Stomach (tissue), 9 donors: ENCODE results near the gene CORO2B. TPM values are rescaled to one million over a fixed set of nuclear protein-coding genes. Genes with fewer than 3 reads are reported as not detected.
"Not testable (repeated sequence)": the region's sequence is repeated elsewhere in the genome, so short reads cannot be mapped to it uniquely, and the experiment has no call there.

Experiments used
- DNase-seq, 2 donors: peaks; one replicate each; pipeline versions ENCODE4 v3.0.0 to v3.0.0-alpha.2; 2013 to 2019
- H3K27ac ChIP-seq, 5 donors: fragments of 200-600 bp in 4 of 5; sonication (generic) in 4 of 5; one replicate each; pipeline ENCODE4 v1.5.1; 2013 to 2019; ENCODE audit warnings: mild to moderate bottlenecking in 1 of 5, moderate library complexity in 1 of 5
- H3K27me3 ChIP-seq, 3 donors: fragments of 200-600 bp; sonication (generic); one replicate each; pipeline ENCODE4 v1.5.1; 2017 to 2019; ENCODE audit warnings: mixed run types in 1 of 3
- H3K36me3 ChIP-seq, 4 donors: fragments of 200-600 bp; sonication (generic); 1 replicate in 3 of 4; 2 replicates in 1 of 4; pipeline ENCODE4 v1.5.1; 2016 to 2019
- H3K4me1 ChIP-seq, 4 donors: fragments of 200-600 bp; sonication (generic); one replicate each; pipeline ENCODE4 v1.5.1; 2016 to 2019
- H3K4me3 ChIP-seq, 4 donors: fragments of 200-600 bp; sonication (generic) in 3 of 4; one replicate each; pipeline ENCODE4 v1.5.1; 2016 to 2019; ENCODE audit warnings: mild to moderate bottlenecking in 1 of 4
- H3K9me3 ChIP-seq, 4 donors: fragments of 200-600 bp; sonication (generic); one replicate each; pipeline ENCODE4 v1.5.1; 2016 to 2019
- EP300 ChIP-seq: sonication (generic); formaldehyde crosslinking; IDR thresholded peaks from one replicate; pipeline ENCODE4 v1.6.1; 2017; ENCODE audit warnings: antibody characterized with exemption
- POLR2A ChIP-seq, 4 donors: fragments of 450-650 bp; IDR thresholded peaks; one replicate each; pipeline ENCODE4 v1.6.1; 2016; ENCODE audit warnings: antibody characterized with exemption in 4 of 4, control low read depth in 2 of 4, mild to moderate bottlenecking in 1 of 4, moderate library complexity in 1 of 4
- POLR2AphosphoS5 ChIP-seq, 3 donors: sonication (generic); formaldehyde crosslinking; IDR thresholded peaks; one replicate each; pipeline ENCODE4 v1.6.1; 2016; ENCODE audit warnings: antibody characterized with exemption in 3 of 3
- WGBS, 5 donors: extraction: QIAGEN DNeasy Blood & Tissue Kit in 3 of 5; methylation state at CpG; one replicate each; pipeline versions ENCODE4 v1.1.5 to v1.1.7; 2013 to 2018; 5-methylcytosine and 5-hydroxymethylcytosine counted together
- intact Hi-C: fragments of 100-400 bp; cut with DNase I; formaldehyde crosslinking; loops from one replicate; pipeline ENCODE4 v1.15.1; 2023; ENCODE audit warnings: low total_unique reads
- polyA plus RNA-seq, 3 donors: library from polyadenylated mRNA; stranded (reverse); fragments of 200-250 nt; gene quantifications; one replicate each; pipeline ENCODE4 v1.2.3, GENCODE V29; 2013
- total RNA-seq, 5 donors: library from RNA; depleted of rRNA; stranded (reverse); fragments of >200 nt; gene quantifications; one replicate each; pipeline versions ENCODE4 v1.1.0 to v1.2.3, GENCODE V29; 2014 to 2016
- TF ChIP-seq, protein P1 (sequence below), 7 experiments: fragments of 450-650 bp in 4 of 7; fragments of 200-600 bp in 3 of 7; sonication (generic) in 3 of 7; IDR thresholded peaks; one replicate each; pipeline ENCODE4 v1.5.1; 2016 to 2019; ENCODE audit warnings: antibody characterized with exemption in 7 of 7, control low read depth in 2 of 7, mild to moderate bottlenecking in 1 of 7
- donor health status: healthy with polysubstance abuse.
- donor health status: Bipolar disorder and iron deficiency.
- donor health status: healthy.

Gene CORO2B
- total and polyA plus RNA-seq, 8 donors, result 0.89 to 3.7 (median 2.3) TPM; not detected in 1

DNA sequence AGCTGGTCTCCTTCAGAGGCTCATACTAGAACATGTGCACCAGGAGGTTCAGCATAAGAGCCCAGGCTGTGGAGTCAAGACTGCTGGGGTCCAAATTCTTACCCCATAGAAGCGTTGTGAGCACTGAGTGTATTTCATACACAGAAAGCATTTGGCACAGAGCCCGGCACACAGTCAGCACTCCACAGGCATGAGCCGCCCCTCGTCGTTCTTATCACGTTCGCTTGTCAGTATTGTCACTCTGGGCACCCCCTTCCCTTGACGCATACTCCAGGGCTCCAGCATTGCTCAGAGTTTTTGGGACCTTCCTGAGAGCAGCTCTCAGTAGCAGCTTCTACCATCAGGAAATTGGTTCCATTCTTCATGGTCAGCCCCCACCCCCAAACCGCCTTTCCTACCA is 25.2 kb downstream of the CORO2B start:
- 67 to 95% (median 84%) methylated on average over 9 of the region's 9 CpGs for WGBS, 5 donors
- Histone ChIP-seq H3K27ac (no peak overlapping the region), H3K4me1 (peaks cover under 1 to 23% (median 20%) of the 10 kb centered on the region in 4 donors), H3K27me3 (peaks cover 0 to 5% (median 0%) of the 10 kb centered on the region in 3 donors), H3K36me3 (no peaks in the 10 kb centered on the region), H3K9me3 (no peaks in the 10 kb centered on the region), H3K4me3 (no peak overlapping the region)
- no peak for DNase-seq
- intact Hi-C loops, result no loop called here
- TF ChIP-seq EP300 (no peak), POLR2A (IDR thresholded peaks at IDR 0.05) (no peak)
- TF ChIP-seq, protein P1, sequence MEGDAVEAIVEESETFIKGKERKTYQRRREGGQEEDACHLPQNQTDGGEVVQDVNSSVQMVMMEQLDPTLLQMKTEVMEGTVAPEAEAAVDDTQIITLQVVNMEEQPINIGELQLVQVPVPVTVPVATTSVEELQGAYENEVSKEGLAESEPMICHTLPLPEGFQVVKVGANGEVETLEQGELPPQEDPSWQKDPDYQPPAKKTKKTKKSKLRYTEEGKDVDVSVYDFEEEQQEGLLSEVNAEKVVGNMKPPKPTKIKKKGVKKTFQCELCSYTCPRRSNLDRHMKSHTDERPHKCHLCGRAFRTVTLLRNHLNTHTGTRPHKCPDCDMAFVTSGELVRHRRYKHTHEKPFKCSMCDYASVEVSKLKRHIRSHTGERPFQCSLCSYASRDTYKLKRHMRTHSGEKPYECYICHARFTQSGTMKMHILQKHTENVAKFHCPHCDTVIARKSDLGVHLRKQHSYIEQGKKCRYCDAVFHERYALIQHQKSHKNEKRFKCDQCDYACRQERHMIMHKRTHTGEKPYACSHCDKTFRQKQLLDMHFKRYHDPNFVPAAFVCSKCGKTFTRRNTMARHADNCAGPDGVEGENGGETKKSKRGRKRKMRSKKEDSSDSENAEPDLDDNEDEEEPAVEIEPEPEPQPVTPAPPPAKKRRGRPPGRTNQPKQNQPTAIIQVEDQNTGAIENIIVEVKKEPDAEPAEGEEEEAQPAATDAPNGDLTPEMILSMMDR (IDR thresholded peaks at IDR 0.05), result no peak

DNA sequence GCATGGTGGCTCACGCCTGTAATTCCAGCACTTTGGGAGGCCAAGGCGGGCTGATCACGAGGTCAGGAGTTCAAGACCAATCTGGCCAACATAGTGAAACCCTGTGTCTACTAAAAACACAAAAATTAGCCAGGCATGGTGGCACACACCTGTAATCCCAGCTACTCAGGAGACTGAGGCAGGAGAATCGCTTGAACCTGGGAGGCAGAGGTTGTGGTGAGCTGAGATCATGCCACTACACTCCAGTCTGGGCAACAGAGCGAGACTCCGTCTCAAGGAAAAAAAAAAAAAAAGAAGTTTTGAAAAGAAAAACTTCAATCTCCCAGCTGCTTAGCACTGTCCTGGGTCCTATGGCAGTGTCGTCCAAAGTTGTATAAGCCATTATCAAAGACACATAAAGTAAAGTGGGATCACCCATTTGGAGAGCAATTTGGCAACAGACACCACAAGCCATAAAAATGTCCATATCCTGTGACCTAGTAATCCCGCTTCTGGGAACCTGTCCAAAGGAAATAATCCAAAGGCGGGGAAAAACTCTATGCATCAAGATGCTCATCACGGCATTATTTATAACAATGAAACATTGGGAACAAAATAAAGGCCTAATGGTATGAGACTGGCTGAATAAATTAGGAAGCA is 26.2 kb downstream of the CORO2B start:
- DNase-seq, result peak in 1 of 2 donors; percentile 74

DNA sequence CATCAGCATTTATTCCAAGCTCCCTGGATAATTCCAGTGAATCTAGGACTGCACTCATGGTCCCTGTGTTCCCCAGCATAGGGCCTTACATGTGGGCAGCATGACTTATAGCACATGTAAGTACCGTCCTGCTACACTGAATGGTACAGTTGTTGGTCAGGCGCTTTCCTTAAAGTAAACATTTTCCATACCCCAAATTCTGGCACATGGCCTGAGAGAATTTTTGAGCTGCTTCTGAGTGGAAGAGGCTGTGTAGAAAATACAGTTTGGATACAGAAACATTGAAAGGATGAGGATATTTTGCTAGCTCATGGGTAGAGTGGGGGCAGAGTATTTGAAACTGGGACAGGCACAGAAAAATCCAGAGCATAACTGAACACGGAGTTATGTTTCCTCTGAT is 27.6 kb downstream of the CORO2B start:
- intact Hi-C loops, result no loop called here
- WGBS, 5 donors, result 61 to 87% (median 79%) methylated on average over 3 of the region's 3 CpGs
- TF ChIP-seq, protein P1 (IDR thresholded peaks at IDR 0.05), result no peak
- TF ChIP-seq POLR2A (IDR thresholded peaks at IDR 0.05) (no peak), POLR2AphosphoS5 (IDR thresholded peaks at IDR 0.05) (no peak), EP300 (no peak)
- no peak overlapping the region for H3K27ac ChIP-seq
- H3K9me3 ChIP-seq, result no peaks in the 10 kb centered on the region
- peaks cover 0 to 17% (median 11%) of the 10 kb centered on the region in 4 donors for H3K4me1 ChIP-seq
- DNase-seq, result peak in 1 of 2 donors; percentile 50
- H3K4me3 ChIP-seq, result no peak overlapping the region
- no peaks in the 10 kb centered on the region for H3K36me3 ChIP-seq
- H3K27me3 ChIP-seq, result peaks cover 0 to 8% (median 0%) of the 10 kb centered on the region in 3 donors

More for the DNA sequence above, 26.2 kb downstream of the CORO2B start:
- 71 to 83% (median 75%) methylated on average over 10 of the region's 10 CpGs for WGBS, 5 donors
- H3K4me3 ChIP-seq, H3K9me3 ChIP-seq, H3K27me3 ChIP-seq, H3K27ac ChIP-seq, intact Hi-C loops, H3K36me3 ChIP-seq: not testable (repeated sequence)
- H3K4me1 ChIP-seq, result peaks cover 0 to 17% (median 13%) of the 10 kb centered on the region in 4 donors

DNA sequence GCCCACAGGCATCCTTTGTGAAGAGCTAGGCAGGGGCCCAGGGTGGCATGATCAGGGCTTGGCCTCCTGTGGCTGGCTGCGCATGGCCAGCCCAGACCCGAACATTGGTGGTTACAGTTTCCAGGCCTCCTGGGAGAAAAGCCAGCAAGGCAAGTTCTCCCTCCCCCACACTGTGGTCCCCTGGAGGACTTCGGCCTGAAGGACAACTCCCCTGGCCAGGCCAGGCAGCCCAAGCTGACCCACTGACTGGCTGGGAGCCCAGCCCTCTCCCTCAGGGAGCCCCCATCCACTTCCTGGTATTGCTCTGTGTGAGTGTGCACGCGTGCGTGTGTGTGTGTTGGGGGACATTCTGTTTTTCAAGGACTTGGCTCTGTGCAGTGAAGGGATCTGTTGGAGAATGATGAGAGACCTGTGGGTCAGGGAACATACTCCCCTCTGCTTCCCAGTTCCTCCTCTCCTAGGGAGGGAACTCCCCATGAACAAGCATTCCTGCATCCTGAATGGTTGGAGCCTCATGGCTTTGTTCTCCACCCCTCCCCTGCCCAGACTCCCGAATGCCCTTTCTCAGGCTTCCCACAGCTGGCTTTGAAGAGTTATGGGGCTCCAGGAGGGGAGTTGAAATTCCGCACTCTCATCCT is 29.5 kb downstream of the CORO2B start:
- Histone ChIP-seq H3K36me3 (no peaks in the 10 kb centered on the region), H3K4me3 (no peak overlapping the region), H3K4me1 (peaks cover 0 to 17% (median 10%) of the 10 kb centered on the region in 4 donors), H3K27me3 (peaks cover 0 to 8% (median 0%) of the 10 kb centered on the region in 3 donors), H3K27ac (peak overlapping the region; percentile 5 to 77 (median 64)), H3K9me3 (no peaks in the 10 kb centered on the region)
- intact Hi-C loops, result no loop called here
- peak; percentile 84 for TF ChIP-seq EP300
- peak; percentile 33 to 65 (median 50) for TF ChIP-seq POLR2AphosphoS5 (IDR thresholded peaks at IDR 0.05)
- TF ChIP-seq, protein P1 (IDR thresholded peaks at IDR 0.05), result no peak
- TF ChIP-seq POLR2A (IDR thresholded peaks at IDR 0.05), result no peak
- peak in 1 of 2 donors; percentile 84 for DNase-seq
- 48 to 67% (median 54%) methylated on average over 7 to 8 of the region's 8 CpGs for WGBS, 5 donors

DNA sequence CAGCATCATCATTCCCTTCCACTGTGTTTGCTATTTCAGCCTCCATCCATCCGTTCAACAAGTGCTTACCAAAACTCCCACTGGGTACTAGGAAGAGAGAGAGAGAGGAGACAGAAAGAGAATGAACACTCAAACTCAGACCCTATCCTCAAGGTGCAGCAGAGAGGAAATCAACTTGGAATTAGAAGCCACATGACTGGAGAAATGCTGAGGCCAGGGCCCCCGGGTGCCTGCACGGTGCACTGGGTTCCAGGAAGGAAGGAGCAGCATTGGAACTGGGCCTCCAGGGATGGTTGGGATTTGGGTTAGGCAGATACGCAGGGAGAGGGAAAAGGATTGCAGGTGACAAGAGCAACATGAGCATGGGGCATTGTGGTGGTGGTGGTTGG is 30.0 kb downstream of the CORO2B start:
- no peaks in the 10 kb centered on the region for H3K9me3 ChIP-seq
- no peak for DNase-seq
- H3K4me3 ChIP-seq, result no peak overlapping the region
- no peaks in the 10 kb centered on the region for H3K36me3 ChIP-seq
- TF ChIP-seq, protein P1 (IDR thresholded peaks at IDR 0.05), result no peak
- TF ChIP-seq EP300 (no peak), POLR2A (IDR thresholded peaks at IDR 0.05) (no peak), POLR2AphosphoS5 (IDR thresholded peaks at IDR 0.05) (no peak)
- WGBS, 5 donors, result 83 to 91% (median 87%) methylated on average over 4 of the region's 4 CpGs
- intact Hi-C loops, result no loop called here
- peak overlapping the region in 4 of 5 donors; percentile 62 to 77 (median 66) for H3K27ac ChIP-seq
- H3K4me1 ChIP-seq, result peaks cover 0 to 17% (median 10%) of the 10 kb centered on the region in 4 donors
- H3K27me3 ChIP-seq, result peaks cover 0 to 4% (median 0%) of the 10 kb centered on the region in 3 donors
